GM23338 (cell line): ENCODE results near the gene NR0B2. TPM values are rescaled to one million over a fixed set of nuclear protein-coding genes. Genes with fewer than 3 reads are reported as not detected.

Experiments used
- ATAC-seq: fragments of 200-7000 bp; cut with Tn5 transposase; 3 replicates; pipeline ENCODE4 v1.9.1; 2020
- DNase-seq: peaks from one replicate; pipeline ENCODE4 v3.0.0-alpha.2; 2015; ENCODE audit warnings: low spot score
- H2AFZ ChIP-seq: fragments of 200-600 bp; sonication (generic); 2 replicates; pipeline ENCODE4 v1.8.0; 2016; ENCODE audit warnings: antibody characterized with exemption, mild to moderate bottlenecking, moderate library complexity
- H3F3A ChIP-seq: fragments of 200-600 bp; sonication (generic); replicated peaks from 2 replicates; pipeline ENCODE4 v1.8.0; 2017; ENCODE audit warnings: antibody characterized with exemption, mixed run types, low read depth
- H3K27ac ChIP-seq: fragments of 200-600 bp; sonication (generic); 2 replicates; pipeline ENCODE4 v1.6.1; 2016; ENCODE audit warnings: low read depth
- H3K27me3 ChIP-seq: fragments of 200-600 bp; sonication (generic); 2 replicates; pipeline ENCODE4 v1.8.0; 2016; ENCODE audit warnings: mild to moderate bottlenecking, mixed run types, moderate library complexity; ENCODE audit not compliant: insufficient read depth
- H3K36me3 ChIP-seq: fragments of 200-600 bp; sonication (generic); 2 replicates; pipeline ENCODE4 v1.8.0; 2016; ENCODE audit warnings: mild to moderate bottlenecking; ENCODE audit not compliant: insufficient read depth
- H3K4me1 ChIP-seq: fragments of 200-600 bp; sonication (generic); 2 replicates; pipeline ENCODE4 v1.8.0; 2016; ENCODE audit warnings: mild to moderate bottlenecking, moderate library complexity; ENCODE audit not compliant: insufficient read depth
- H3K4me2 ChIP-seq: fragments of 200-600 bp; sonication (generic); 2 replicates; pipeline ENCODE4 v1.7.1; 2017; ENCODE audit warnings: mixed run types
- H3K4me3 ChIP-seq: fragments of 200-600 bp; sonication (generic); 2 replicates; pipeline ENCODE4 v1.6.1; 2016; ENCODE audit warnings: mixed run types
- H3K79me2 ChIP-seq: fragments of 200-600 bp; sonication (generic); replicated peaks from 2 replicates; pipeline ENCODE4 v1.8.0; 2017; ENCODE audit warnings: mild to moderate bottlenecking; ENCODE audit not compliant: insufficient read depth
- H3K9me2 ChIP-seq: fragments of 200-600 bp; sonication (generic); 2 replicates; pipeline ENCODE4 v1.8.0; 2017; ENCODE audit not compliant: insufficient read depth
- H4K20me1 ChIP-seq: fragments of 200-600 bp; sonication (generic); replicated peaks from 2 replicates; pipeline ENCODE4 v1.8.0; 2017; ENCODE audit warnings: mild to moderate bottlenecking; ENCODE audit not compliant: insufficient read depth
- H3K27ac Mint-ChIP-seq: 2 replicates; pipeline ENCODE4 v1.8.0; 2020; ENCODE audit warnings: inconsistent platforms, mild to moderate bottlenecking, moderate library complexity, mixed read lengths
- H3K27me3 Mint-ChIP-seq: 3 replicates; pipeline ENCODE4 v1.8.0; 2022; ENCODE audit warnings: low read depth, mild to moderate bottlenecking, moderate library complexity, mixed read lengths, inconsistent platforms; ENCODE audit not compliant: insufficient read depth, poor library complexity
- H3K36me3 Mint-ChIP-seq: 3 replicates; pipeline ENCODE4 v1.8.0; 2021; ENCODE audit warnings: low read depth, mild to moderate bottlenecking, inconsistent platforms, moderate library complexity, mixed read lengths
- H3K4me1 Mint-ChIP-seq: 3 replicates; pipeline ENCODE4 v1.8.0; 2020; ENCODE audit warnings: mild to moderate bottlenecking, inconsistent platforms, mixed read lengths
- H3K4me3 Mint-ChIP-seq: 3 replicates; pipeline ENCODE4 v1.8.0; 2021; ENCODE audit warnings: moderate library complexity, mild to moderate bottlenecking, inconsistent platforms, mixed read lengths
- H3K9me3 Mint-ChIP-seq: 3 replicates; pipeline ENCODE4 v1.8.0; 2020; ENCODE audit warnings: moderate library complexity, mild to moderate bottlenecking, inconsistent platforms, mixed read lengths
- CREB1 ChIP-seq: fragments of 250-450 bp; sonication (Bioruptor Pico); IDR thresholded peaks from 2 replicates; pipeline ENCODE4 v1.5.0; 2020; ENCODE audit warnings: low read depth, mild to moderate bottlenecking, moderate library complexity
- EZH2 ChIP-seq: fragments of 200-600 bp; sonication (generic); IDR thresholded peaks from one replicate; pipeline ENCODE4 v1.8.0; 2017; ENCODE audit warnings: antibody characterized with exemption, mild to moderate bottlenecking, low read depth; ENCODE audit not compliant: unreplicated experiment
- EZH2phosphoT487 ChIP-seq: fragments of 200-600 bp; sonication (generic); IDR thresholded peaks from one replicate; pipeline ENCODE4 v1.8.1; 2018; ENCODE audit warnings: antibody characterized with exemption; ENCODE audit not compliant: unreplicated experiment
- JUNB ChIP-seq: IDR thresholded peaks from one replicate; pipeline ENCODE4 v1.6.1; 2016; ENCODE audit warnings: antibody characterized with exemption; ENCODE audit not compliant: unreplicated experiment
- NANOG ChIP-seq: IDR thresholded peaks from 2 replicates; pipeline ENCODE4 v1.6.1; 2016; ENCODE audit warnings: antibody characterized with exemption, borderline replicate concordance
- POLR2AphosphoS5 ChIP-seq: IDR thresholded peaks from 2 replicates; pipeline ENCODE4 v1.6.1; 2016; ENCODE audit warnings: antibody characterized with exemption, low read depth
- STAT1 ChIP-seq: IDR thresholded peaks from one replicate; pipeline ENCODE4 v1.6.1; 2016; ENCODE audit warnings: antibody characterized with exemption; ENCODE audit not compliant: unreplicated experiment
- ZNF114 ChIP-seq: fragments of 250-450 bp; sonication (Bioruptor Pico); IDR thresholded peaks from 2 replicates; pipeline ENCODE4 v1.5.0; 2020; ENCODE audit warnings: mild to moderate bottlenecking, moderate library complexity
- ZNF331 ChIP-seq: fragments of 250-450 bp; sonication (Bioruptor Pico); IDR thresholded peaks from 2 replicates; pipeline ENCODE4 v1.5.0; 2020; ENCODE audit warnings: low read depth, mild to moderate bottlenecking, moderate library complexity
- polyA plus RNA-seq: library from polyadenylated mRNA; unstranded; fragments of >200 nt; fragmentation: Nextera tagmentation; extraction: Ambion mirVana; gene quantifications from 2 replicates; pipeline ENCODE4 v1.2.1, GENCODE V29; 2016
- total RNA-seq: library from RNA; depleted of rRNA; stranded (reverse); fragments of >200 nt; shearing (Covaris generic); gene quantifications from 2 replicates; pipeline ENCODE4 v1.2.3, GENCODE V29; 2014
- TF ChIP-seq, protein P1 (sequence below): fragments of 250-450 bp; sonication (Bioruptor Pico); IDR thresholded peaks from 2 replicates; pipeline ENCODE4 v1.5.0; 2020; ENCODE audit warnings: mild to moderate bottlenecking, moderate library complexity
- TF ChIP-seq, protein P2 (sequence below), 2 experiments: fragments of 200-600 bp in 1 of 2; sonication (generic) in 1 of 2; conservative IDR thresholded peaks; 2 replicates each; pipeline versions ENCODE4 v1.5.1 to v1.6.1; 2016 to 2017; ENCODE audit warnings: antibody characterized with exemption in 2 of 2, low read depth in 2 of 2, mild to moderate bottlenecking in 2 of 2, moderate library complexity in 1 of 2
- TF ChIP-seq, protein P3 (sequence below): IDR thresholded peaks from one replicate; pipeline ENCODE4 v1.6.1; 2018; ENCODE audit warnings: antibody characterized with exemption; ENCODE audit not compliant: unreplicated experiment
- TF ChIP-seq, protein P4 (sequence below): IDR thresholded peaks from 2 replicates; pipeline ENCODE4 v1.6.1; 2016; ENCODE audit warnings: antibody characterized with exemption

NR0B2 gene
- total and polyA plus RNA-seq, 2 experiments from 2014 or later: 0.18 TPM; not detected in 1

DNA sequence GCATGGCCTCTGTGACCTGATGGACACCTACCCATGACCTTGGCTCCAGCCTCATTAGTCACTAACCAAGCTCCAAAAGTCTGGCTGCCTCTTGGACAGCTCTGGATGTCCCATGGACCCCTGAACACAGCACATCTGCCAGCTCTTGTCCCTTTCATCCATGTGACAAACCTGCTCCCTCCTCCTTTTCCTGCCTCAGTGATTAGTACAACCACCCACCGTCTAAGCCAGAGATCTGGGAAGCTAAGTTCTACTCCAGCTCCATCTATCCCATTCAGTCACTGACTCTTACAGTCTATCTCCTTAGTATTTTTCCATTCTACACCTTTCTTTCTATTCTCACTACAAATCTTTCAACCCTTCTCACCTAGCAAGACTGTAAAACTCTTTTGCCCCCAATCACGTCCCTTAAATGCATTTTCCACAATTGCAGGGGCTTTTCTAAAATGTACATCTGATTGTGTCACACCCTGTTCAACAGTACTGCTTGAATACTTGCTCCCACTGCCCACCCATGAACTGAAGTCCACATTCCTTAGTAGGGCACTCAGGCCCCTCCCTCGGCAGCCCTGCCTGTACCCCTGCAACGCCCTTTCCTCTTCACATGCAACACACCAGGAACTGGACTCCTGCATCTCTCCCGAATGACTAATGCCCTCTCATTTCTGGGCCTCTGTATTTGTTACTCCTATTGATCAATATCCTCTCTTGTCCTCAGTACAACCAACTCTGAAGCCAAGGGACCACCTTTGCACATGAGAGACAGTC lies 30.9 kb downstream of the NR0B2 start:
- TF ChIP-seq ZNF114 (CRISPR knock-in tag): no peak
- TF ChIP-seq STAT1: no peak
- TF ChIP-seq ZNF331 (CRISPR knock-in tag): no peak
- TF ChIP-seq, protein P1, sequence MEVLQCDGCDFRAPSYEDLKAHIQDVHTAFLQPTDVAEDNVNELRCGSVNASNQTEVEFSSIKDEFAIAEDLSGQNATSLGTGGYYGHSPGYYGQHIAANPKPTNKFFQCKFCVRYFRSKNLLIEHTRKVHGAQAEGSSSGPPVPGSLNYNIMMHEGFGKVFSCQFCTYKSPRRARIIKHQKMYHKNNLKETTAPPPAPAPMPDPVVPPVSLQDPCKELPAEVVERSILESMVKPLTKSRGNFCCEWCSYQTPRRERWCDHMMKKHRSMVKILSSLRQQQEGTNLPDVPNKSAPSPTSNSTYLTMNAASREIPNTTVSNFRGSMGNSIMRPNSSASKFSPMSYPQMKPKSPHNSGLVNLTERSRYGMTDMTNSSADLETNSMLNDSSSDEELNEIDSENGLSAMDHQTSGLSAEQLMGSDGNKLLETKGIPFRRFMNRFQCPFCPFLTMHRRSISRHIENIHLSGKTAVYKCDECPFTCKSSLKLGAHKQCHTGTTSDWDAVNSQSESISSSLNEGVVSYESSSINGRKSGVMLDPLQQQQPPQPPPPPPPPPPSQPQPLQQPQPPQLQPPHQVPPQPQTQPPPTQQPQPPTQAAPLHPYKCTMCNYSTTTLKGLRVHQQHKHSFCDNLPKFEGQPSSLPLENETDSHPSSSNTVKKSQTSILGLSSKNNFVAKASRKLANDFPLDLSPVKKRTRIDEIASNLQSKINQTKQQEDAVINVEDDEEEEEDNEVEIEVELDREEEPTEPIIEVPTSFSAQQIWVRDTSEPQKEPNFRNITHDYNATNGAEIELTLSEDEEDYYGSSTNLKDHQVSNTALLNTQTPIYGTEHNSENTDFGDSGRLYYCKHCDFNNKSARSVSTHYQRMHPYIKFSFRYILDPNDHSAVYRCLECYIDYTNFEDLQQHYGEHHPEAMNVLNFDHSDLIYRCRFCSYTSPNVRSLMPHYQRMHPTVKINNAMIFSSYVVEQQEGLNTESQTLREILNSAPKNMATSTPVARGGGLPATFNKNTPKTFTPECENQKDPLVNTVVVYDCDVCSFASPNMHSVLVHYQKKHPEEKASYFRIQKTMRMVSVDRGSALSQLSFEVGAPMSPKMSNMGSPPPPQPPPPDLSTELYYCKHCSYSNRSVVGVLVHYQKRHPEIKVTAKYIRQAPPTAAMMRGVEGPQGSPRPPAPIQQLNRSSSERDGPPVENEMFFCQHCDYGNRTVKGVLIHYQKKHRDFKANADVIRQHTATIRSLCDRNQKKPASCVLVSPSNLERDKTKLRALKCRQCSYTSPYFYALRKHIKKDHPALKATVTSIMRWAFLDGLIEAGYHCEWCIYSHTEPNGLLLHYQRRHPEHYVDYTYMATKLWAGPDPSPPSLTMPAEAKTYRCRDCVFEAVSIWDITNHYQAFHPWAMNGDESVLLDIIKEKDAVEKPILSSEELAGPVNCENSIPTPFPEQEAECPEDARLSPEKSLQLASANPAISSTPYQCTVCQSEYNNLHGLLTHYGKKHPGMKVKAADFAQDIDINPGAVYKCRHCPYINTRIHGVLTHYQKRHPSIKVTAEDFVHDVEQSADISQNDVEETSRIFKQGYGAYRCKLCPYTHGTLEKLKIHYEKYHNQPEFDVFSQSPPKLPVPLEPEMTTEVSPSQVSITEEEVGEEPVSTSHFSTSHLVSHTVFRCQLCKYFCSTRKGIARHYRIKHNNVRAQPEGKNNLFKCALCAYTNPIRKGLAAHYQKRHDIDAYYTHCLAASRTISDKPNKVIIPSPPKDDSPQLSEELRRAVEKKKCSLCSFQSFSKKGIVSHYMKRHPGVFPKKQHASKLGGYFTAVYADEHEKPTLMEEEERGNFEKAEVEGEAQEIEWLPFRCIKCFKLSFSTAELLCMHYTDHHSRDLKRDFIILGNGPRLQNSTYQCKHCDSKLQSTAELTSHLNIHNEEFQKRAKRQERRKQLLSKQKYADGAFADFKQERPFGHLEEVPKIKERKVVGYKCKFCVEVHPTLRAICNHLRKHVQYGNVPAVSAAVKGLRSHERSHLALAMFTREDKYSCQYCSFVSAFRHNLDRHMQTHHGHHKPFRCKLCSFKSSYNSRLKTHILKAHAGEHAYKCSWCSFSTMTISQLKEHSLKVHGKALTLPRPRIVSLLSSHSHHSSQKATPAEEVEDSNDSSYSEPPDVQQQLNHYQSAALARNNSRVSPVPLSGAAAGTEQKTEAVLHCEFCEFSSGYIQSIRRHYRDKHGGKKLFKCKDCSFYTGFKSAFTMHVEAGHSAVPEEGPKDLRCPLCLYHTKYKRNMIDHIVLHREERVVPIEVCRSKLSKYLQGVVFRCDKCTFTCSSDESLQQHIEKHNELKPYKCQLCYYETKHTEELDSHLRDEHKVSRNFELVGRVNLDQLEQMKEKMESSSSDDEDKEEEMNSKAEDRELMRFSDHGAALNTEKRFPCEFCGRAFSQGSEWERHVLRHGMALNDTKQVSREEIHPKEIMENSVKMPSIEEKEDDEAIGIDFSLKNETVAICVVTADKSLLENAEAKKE (CRISPR knock-in tag): no peak
- no peak for TF ChIP-seq JUNB
- TF ChIP-seq POLR2AphosphoS5: no peak
- no peak for TF ChIP-seq CREB1
- no peak for TF ChIP-seq EZH2phosphoT487
- TF ChIP-seq, protein P2, sequence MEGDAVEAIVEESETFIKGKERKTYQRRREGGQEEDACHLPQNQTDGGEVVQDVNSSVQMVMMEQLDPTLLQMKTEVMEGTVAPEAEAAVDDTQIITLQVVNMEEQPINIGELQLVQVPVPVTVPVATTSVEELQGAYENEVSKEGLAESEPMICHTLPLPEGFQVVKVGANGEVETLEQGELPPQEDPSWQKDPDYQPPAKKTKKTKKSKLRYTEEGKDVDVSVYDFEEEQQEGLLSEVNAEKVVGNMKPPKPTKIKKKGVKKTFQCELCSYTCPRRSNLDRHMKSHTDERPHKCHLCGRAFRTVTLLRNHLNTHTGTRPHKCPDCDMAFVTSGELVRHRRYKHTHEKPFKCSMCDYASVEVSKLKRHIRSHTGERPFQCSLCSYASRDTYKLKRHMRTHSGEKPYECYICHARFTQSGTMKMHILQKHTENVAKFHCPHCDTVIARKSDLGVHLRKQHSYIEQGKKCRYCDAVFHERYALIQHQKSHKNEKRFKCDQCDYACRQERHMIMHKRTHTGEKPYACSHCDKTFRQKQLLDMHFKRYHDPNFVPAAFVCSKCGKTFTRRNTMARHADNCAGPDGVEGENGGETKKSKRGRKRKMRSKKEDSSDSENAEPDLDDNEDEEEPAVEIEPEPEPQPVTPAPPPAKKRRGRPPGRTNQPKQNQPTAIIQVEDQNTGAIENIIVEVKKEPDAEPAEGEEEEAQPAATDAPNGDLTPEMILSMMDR (conservative IDR thresholded peaks at IDR 0.05; ENCODE audit: low read depth in 2 of 2): no peak
- TF ChIP-seq, protein P3, sequence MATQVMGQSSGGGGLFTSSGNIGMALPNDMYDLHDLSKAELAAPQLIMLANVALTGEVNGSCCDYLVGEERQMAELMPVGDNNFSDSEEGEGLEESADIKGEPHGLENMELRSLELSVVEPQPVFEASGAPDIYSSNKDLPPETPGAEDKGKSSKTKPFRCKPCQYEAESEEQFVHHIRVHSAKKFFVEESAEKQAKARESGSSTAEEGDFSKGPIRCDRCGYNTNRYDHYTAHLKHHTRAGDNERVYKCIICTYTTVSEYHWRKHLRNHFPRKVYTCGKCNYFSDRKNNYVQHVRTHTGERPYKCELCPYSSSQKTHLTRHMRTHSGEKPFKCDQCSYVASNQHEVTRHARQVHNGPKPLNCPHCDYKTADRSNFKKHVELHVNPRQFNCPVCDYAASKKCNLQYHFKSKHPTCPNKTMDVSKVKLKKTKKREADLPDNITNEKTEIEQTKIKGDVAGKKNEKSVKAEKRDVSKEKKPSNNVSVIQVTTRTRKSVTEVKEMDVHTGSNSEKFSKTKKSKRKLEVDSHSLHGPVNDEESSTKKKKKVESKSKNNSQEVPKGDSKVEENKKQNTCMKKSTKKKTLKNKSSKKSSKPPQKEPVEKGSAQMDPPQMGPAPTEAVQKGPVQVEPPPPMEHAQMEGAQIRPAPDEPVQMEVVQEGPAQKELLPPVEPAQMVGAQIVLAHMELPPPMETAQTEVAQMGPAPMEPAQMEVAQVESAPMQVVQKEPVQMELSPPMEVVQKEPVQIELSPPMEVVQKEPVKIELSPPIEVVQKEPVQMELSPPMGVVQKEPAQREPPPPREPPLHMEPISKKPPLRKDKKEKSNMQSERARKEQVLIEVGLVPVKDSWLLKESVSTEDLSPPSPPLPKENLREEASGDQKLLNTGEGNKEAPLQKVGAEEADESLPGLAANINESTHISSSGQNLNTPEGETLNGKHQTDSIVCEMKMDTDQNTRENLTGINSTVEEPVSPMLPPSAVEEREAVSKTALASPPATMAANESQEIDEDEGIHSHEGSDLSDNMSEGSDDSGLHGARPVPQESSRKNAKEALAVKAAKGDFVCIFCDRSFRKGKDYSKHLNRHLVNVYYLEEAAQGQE: no peak
- TF ChIP-seq EZH2: no peak
- no peak for TF ChIP-seq NANOG
- TF ChIP-seq, protein P4, sequence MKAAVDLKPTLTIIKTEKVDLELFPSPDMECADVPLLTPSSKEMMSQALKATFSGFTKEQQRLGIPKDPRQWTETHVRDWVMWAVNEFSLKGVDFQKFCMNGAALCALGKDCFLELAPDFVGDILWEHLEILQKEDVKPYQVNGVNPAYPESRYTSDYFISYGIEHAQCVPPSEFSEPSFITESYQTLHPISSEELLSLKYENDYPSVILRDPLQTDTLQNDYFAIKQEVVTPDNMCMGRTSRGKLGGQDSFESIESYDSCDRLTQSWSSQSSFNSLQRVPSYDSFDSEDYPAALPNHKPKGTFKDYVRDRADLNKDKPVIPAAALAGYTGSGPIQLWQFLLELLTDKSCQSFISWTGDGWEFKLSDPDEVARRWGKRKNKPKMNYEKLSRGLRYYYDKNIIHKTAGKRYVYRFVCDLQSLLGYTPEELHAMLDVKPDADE: no peak
- no peak overlapping the region for H2AFZ ChIP-seq
- H3K27me3 ChIP-seq: no peaks in the 10 kb centered on the region
- peaks cover 32% of the 10 kb centered on the region for H3K36me3 ChIP-seq
- Mint-ChIP-seq H3K4me1 (no peaks in the 10 kb centered on the region), H3K9me3 (no peaks in the 10 kb centered on the region), H3K27ac (no peak overlapping the region), H3K27me3 (peaks cover 2% of the 10 kb centered on the region), H3K4me3 (no peak overlapping the region), H3K36me3 (peaks cover 61% of the 10 kb centered on the region)
- DNase-seq: no peak
- no peaks in the 10 kb centered on the region for H3K4me1 ChIP-seq
- 0 out of 2 replicates have a peak, but pooled peaks cover 12% of the 10 kb centered on the region for H3F3A ChIP-seq
- H3K79me2 ChIP-seq: no peaks in the 10 kb centered on the region
- no peak overlapping the region for H3K4me3 ChIP-seq
- no peak overlapping the region for H3K27ac ChIP-seq
- peaks cover 6% of the 10 kb centered on the region; the same call in 1 of the 2 replicates for H4K20me1 ChIP-seq
- H3K4me2 ChIP-seq: no peak overlapping the region
- H3K9me2 ChIP-seq: no peaks in the 10 kb centered on the region
- ATAC-seq: no peak
